Mononuclear cell (primary cell): Measurements from ENCODE around the gene GJB3. TPM values are rescaled to one million over a fixed set of nuclear protein-coding genes. Genes with fewer than 3 reads are reported as not detected.
"Not testable (repeated sequence)": the region's sequence is repeated elsewhere in the genome, so short reads cannot be mapped to it uniquely, and the experiment has no call there.

Experiments used
- H3K27me3 ChIP-seq: 2 replicates; pipeline ENCODE4 v1.6.0; 2011; ENCODE audit warnings: low read length, control low read depth; ENCODE audit not compliant: insufficient read depth
- H3K4me1 ChIP-seq: 2 replicates; pipeline ENCODE4 v1.5.1; 2011; ENCODE audit warnings: mild to moderate bottlenecking, low read length, control low read depth; ENCODE audit not compliant: insufficient read depth
- H3K4me3 ChIP-seq: 2 replicates; pipeline ENCODE4 v1.5.1; 2011; ENCODE audit warnings: mild to moderate bottlenecking, low read length, moderate library complexity
- H3K9me3 ChIP-seq: 2 replicates; pipeline ENCODE4 v1.5.1; 2011; ENCODE audit warnings: low read depth, mild to moderate bottlenecking, control low read depth, low read length
- total RNA-seq: library from RNA; depleted of rRNA; stranded (reverse); fragments of >200 nt; gene quantifications from one replicate; pipeline ENCODE4 v1.2.3, GENCODE V29; 2012

GJB3 gene
- total RNA-seq, 1 donor, result not detected

DNA sequence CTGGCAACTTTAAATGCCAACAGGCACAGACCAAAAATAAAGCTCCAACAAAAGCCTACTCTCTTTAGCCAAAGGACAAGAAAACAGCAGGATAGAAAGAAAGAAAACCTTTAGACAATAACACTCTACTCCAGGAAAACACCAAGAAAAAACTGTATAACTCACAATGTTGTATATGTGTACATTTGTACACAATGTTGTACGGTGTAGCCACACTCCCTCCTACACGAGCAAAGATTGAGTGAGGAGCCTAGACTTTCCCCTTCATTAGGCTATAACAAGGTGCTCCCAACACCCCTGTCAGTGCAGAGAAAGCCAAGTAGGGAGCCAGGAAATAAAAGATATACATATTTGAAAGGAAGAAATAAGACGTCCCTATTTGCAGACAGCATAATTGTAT is 35.8 kb downstream of the GJB3 start:
- no peaks in the 10 kb centered on the region for H3K9me3 ChIP-seq
- no peaks in the 10 kb centered on the region for H3K27me3 ChIP-seq
- H3K4me1 ChIP-seq, result no peaks in the 10 kb centered on the region
- H3K4me3 ChIP-seq, result no peak overlapping the region

DNA sequence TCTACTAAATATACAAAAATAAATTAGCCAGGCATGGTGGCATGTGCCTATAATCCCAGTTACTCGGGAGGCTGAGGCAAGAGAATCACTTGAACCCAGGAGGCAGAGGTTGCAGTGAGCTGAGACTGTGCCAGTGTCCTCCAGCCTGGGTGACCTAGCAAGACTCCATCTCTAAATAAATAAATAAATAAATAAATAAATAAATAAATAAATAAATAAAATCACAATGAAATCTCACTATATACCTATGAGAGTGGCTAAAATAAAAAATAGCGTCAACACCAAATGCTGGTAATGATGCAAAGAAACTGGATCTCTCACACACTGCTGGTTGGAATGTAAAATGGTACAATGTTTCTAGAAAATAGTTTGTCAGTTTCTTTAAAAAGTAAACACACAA is 37.8 kb downstream of the GJB3 start:
- H3K9me3 ChIP-seq, H3K4me3 ChIP-seq, H3K27me3 ChIP-seq, H3K4me1 ChIP-seq: not testable (repeated sequence)

- Histone ChIP-seq H3K4me3 (no peak overlapping the region), H3K27me3 (no peaks in the 10 kb centered on the region), H3K4me1 (no peaks in the 10 kb centered on the region), H3K9me3 (no peaks in the 10 kb centered on the region)
Measured at GRCh38 chr1:34822202-34822601, 41.2 kb downstream of the GJB3 start.

DNA sequence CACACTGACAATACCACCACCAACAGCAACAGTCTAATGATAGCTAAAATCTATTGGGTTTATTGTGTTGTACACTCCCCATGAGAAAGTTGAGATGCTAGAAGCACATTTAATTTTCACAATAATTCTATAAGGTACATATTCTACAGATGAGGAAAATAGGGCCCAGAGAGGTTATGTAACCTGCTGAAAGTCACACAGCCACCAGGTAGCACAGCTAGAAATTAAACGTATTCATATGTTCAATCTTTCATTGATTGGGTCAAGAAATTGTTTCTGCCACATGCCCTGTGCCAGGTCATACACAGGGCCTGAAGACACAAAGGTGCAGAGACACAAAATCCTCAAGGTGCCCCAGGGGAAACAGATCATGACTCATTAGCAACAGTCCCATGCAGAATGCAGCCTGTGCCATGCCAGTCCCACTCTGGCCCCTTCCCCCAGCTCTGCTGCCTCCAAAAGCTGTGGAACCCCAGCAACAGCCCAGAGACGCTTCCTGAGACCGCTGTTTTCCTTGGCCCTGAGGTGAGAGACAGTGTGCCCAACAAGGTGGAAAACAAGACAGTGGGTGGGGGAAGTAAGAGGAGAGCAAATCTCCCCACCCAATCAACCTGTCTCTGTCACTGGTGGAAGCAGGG is 43.9 kb downstream of the GJB3 start:
- no peaks in the 10 kb centered on the region for H3K27me3 ChIP-seq
- no peak overlapping the region for H3K4me3 ChIP-seq
- H3K9me3 ChIP-seq, result no peaks in the 10 kb centered on the region
- H3K4me1 ChIP-seq, result no peaks in the 10 kb centered on the region

DNA sequence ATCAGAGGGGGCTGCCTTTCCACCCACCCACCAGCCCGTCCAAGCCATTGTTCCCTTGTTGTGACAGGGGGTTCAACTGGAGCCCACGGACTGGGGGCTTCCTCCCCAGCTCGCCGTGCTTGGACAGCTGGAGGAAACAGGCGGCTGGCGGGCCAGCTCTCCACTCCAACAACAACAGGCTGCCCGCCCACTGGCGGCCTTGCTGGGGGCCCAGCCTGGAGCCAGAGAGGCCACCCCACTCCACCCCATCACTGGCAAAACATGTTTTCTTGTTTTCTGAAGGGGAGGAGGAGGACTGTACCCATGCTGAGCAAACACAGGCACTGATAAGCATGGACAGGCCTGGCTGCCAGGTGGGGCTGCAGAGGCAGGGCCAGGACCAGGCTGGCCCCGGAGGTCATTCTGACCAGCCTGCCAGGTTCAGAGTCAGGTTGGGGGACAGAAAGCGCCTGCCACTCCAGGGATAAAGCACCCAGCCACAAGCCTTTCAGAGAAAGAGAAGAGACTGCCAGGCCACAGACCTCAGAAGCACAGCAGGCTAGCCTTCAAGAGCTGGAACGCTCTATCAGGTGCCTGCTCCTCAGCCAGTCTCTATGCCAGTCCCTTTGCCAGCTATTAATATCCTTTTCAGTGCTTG is 44.6 kb downstream of the GJB3 start:
- Histone ChIP-seq H3K4me1 (no peaks in the 10 kb centered on the region), H3K4me3 (no peak overlapping the region), H3K9me3 (no peaks in the 10 kb centered on the region), H3K27me3 (no peaks in the 10 kb centered on the region)

- Histone ChIP-seq H3K27me3 (no peaks in the 10 kb centered on the region), H3K4me3 (no peak overlapping the region), H3K4me1 (no peaks in the 10 kb centered on the region), H3K9me3 (no peaks in the 10 kb centered on the region)
Measured at GRCh38 chr1:34827341-34827941, 46.4 kb downstream of the GJB3 start.

GRCh38 chr1:34828611-34829010 is 47.6 kb downstream of the GJB3 start:
- Histone ChIP-seq H3K9me3 (no peaks in the 10 kb centered on the region), H3K27me3 (no peaks in the 10 kb centered on the region), H3K4me1 (no peaks in the 10 kb centered on the region), H3K4me3 (no peak overlapping the region)

- Histone ChIP-seq H3K4me3 (no peak overlapping the region), H3K9me3 (no peaks in the 10 kb centered on the region), H3K27me3 (no peaks in the 10 kb centered on the region), H3K4me1 (no peaks in the 10 kb centered on the region)
Measured at GRCh38 chr1:34829250-34829649, 48.2 kb downstream of the GJB3 start.

- Histone ChIP-seq H3K9me3 (no peaks in the 10 kb centered on the region), H3K4me1 (no peaks in the 10 kb centered on the region), H3K4me3 (no peak overlapping the region), H3K27me3 (no peaks in the 10 kb centered on the region)
Measured at GRCh38 chr1:34831721-34832246, 50.8 kb downstream of the GJB3 start.

DNA sequence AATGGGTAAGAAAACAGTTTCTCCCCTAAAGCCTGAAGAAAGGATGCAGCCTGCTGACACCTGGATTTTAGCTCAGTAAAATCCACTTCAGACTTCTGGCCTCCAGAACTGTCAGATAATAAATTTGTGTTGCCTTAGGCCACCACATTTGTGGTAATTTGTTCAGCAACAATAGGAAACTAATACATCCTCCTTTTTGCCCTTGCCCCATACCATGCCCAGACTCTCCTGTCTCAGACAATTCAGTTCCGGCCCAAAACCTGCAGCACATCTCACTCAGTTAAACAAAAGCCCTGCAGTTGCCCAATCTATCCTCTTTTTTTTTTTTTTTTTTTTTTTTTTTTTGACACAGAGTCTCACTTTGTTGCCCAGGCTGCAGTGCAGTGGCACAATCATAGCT is 52.7 kb downstream of the GJB3 start:
- Histone ChIP-seq H3K4me3 (no peak overlapping the region), H3K27me3 (no peaks in the 10 kb centered on the region), H3K9me3 (no peaks in the 10 kb centered on the region), H3K4me1 (no peaks in the 10 kb centered on the region)

Other genes with a start within 250 kb of the GJB3 start
- gene GJB5, start 26.2 kb upstream of the GJB3 start, total RNA-seq, result not detected
- gene GJB4, start 21.5 kb upstream of the GJB3 start, total RNA-seq, result not detected
- gene GJA4, start 11.8 kb downstream of the GJB3 start, total RNA-seq, result 0.10 TPM
- 22.1 TPM for gene SMIM12, start 78.5 kb downstream of the GJB3 start, total RNA-seq
- 0.21 TPM for gene DLGAP3, start 148.4 kb downstream of the GJB3 start, total RNA-seq
- 4.3 TPM for gene TMEM35B, start 204.1 kb downstream of the GJB3 start, total RNA-seq